Measurements from ENCODE around the gene SERPINB12.

The SERPINB12 gene

GRCh38 chr18:63604791-63605567 is 62.8 kb downstream of the SERPINB12 start:
- DNase-seq, result no peak

- DNase-seq, result no peak
Observed at GRCh38 chr18:63606526-63606925, 64.4 kb downstream of the SERPINB12 start.

GRCh38 chr18:63613420-63613819 is 71.3 kb downstream of the SERPINB12 start:
- no peak for DNase-seq

DNA sequence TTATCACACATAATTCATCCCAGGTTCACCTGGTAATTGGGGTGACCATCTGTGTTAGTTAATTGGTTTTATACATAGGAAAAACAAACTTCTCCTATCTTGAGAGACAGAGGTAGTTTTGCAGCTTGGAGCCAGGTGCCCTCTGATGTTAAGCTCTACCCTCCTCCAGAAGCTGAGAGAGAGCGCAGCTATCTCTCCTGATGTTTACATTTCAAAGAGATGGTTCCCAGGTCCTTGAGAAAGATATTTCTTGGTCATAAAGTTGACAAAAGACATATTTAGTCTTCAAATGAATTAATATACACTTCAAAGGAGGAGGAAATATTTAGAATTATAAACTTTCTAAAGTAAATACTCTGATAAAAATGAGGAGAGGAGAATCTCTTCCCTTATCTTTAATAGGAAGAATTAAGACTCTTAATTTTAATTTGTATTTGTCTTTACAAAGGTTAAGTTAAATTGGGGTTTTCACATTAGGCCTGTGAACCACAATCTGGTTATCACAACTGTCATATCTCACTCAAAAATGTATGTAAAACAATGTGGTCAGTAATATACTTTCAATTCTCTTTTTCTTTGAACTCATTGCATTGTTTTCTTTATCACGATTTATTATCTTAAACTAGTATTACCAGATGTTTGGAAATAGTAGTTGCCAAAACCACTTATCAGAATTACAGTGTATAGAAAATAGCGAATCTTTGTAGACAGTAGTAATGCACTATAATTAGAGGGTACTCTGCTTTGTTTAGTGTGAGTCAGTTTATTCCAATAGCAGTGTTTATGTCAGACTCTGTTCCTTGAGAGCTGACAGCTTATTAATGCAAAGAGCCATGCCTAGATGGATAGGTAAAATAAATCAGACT is 75.1 kb downstream of the SERPINB12 start:
- DNase-seq, result no peak

DNA sequence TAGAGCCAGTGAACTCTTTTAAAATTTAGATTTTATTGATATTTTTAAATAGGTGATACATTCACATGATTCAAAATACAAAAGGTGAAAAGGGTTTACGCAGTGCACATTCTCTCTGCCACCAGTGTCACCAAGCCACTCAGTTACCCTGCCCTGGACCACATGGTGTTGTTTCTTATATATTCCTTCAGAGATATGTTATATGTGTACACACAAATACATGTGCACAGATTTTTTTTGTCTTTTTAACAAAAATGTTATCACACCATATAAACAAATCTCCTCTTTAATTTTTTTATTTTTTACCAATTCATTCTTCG is 75.7 kb downstream of the SERPINB12 start:
- no peak for DNase-seq

Data from NCI-H187 treated with DMSO at 0.1 percent for 48 hours (cell line).